ENCODE measurements around the gene ARHGAP29.

DNA sequence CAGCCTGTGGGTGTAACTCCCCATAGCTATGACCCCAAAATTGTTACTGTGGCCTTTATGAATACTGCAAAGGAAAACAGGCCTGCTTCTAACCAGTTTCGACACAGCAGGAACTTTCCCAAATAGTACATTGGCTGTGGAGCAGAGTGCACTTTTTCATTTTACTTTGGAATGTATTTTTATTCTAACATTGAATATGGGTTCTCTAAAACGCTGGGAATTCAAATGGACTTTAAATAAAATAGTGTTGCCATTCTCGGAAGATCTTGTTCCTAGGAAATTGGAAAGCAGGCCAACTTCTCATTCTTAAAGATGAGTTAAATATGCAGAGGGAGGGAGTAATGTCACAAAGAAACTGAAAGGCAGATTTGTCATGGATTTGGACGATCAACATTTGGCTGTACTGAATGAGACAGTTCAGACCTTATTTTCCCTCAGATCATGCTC, 39.6 kb upstream of the ARHGAP29 start:
- TF ChIP-seq, protein P1, sequence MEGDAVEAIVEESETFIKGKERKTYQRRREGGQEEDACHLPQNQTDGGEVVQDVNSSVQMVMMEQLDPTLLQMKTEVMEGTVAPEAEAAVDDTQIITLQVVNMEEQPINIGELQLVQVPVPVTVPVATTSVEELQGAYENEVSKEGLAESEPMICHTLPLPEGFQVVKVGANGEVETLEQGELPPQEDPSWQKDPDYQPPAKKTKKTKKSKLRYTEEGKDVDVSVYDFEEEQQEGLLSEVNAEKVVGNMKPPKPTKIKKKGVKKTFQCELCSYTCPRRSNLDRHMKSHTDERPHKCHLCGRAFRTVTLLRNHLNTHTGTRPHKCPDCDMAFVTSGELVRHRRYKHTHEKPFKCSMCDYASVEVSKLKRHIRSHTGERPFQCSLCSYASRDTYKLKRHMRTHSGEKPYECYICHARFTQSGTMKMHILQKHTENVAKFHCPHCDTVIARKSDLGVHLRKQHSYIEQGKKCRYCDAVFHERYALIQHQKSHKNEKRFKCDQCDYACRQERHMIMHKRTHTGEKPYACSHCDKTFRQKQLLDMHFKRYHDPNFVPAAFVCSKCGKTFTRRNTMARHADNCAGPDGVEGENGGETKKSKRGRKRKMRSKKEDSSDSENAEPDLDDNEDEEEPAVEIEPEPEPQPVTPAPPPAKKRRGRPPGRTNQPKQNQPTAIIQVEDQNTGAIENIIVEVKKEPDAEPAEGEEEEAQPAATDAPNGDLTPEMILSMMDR (conservative IDR thresholded peaks at IDR 0.05): no peak
- TF ChIP-seq ZFX (IDR thresholded peaks at IDR 0.05): no peak

Measured in C4-2B (cell line).